Esophagus (tissue), 2 donors: ENCODE results near the gene ODAD4. TPM values are rescaled to one million over a fixed set of nuclear protein-coding genes. Genes with fewer than 3 reads are reported as not detected.
"Not testable (repeated sequence)": the region's sequence is repeated elsewhere in the genome, so short reads cannot be mapped to it uniquely, and the experiment has no call there.

ENCODE experiments used
- H3K27ac ChIP-seq, 2 donors: one replicate each; pipeline ENCODE4 v1.5.1; 2013; ENCODE audit warnings: low read depth in 2 of 2, mild to moderate bottlenecking in 2 of 2, inconsistent platforms in 1 of 2, low read length in 1 of 2, moderate library complexity in 1 of 2
- H3K27me3 ChIP-seq, 2 donors: one replicate each; pipeline ENCODE4 v1.6.1; 2013; ENCODE audit warnings: low read length in 2 of 2, control low read depth in 1 of 2, mild to moderate bottlenecking in 1 of 2; ENCODE audit not compliant: insufficient read depth in 2 of 2, control insufficient read depth in 1 of 2
- H3K36me3 ChIP-seq, 2 donors: one replicate each; pipeline ENCODE4 v1.6.1; 2013; ENCODE audit warnings: low read length in 1 of 2; ENCODE audit not compliant: control insufficient read depth in 2 of 2, insufficient read depth in 2 of 2
- H3K4me1 ChIP-seq, 2 donors: one replicate each; pipeline ENCODE4 v1.6.1; 2013; ENCODE audit warnings: low read length in 1 of 2; ENCODE audit not compliant: control insufficient read depth in 2 of 2, insufficient read depth in 2 of 2
- H3K4me3 ChIP-seq, 2 donors: one replicate each; pipeline ENCODE4 v1.5.1; 2013; ENCODE audit warnings: low read length in 2 of 2, mild to moderate bottlenecking in 2 of 2, low read depth in 1 of 2, moderate library complexity in 1 of 2
- H3K9me3 ChIP-seq, 2 donors: one replicate each; pipeline ENCODE4 v1.6.1; 2013; ENCODE audit warnings: mild to moderate bottlenecking in 2 of 2, low read depth in 1 of 2, low read length in 1 of 2, moderate library complexity in 1 of 2; ENCODE audit not compliant: control insufficient read depth in 2 of 2, insufficient read depth in 1 of 2
- WGBS, 2 donors: extraction: QIAGEN DNeasy Blood & Tissue Kit; methylation state at CpG; one replicate each; pipeline ENCODE4 v1.1.7; 2013; 5-methylcytosine and 5-hydroxymethylcytosine counted together
- polyA plus RNA-seq, 2 donors: library from polyadenylated mRNA; stranded (reverse); fragments of 200-250 nt; gene quantifications; one replicate each; pipeline ENCODE4 v1.2.3, GENCODE V29; 2013
- donor health status: healthy with polysubstance abuse.
- donor health status: Bipolar disorder and iron deficiency.

Gene ODAD4
- polyA plus RNA-seq, 2 donors, result 0.18 to 0.31 TPM

DNA sequence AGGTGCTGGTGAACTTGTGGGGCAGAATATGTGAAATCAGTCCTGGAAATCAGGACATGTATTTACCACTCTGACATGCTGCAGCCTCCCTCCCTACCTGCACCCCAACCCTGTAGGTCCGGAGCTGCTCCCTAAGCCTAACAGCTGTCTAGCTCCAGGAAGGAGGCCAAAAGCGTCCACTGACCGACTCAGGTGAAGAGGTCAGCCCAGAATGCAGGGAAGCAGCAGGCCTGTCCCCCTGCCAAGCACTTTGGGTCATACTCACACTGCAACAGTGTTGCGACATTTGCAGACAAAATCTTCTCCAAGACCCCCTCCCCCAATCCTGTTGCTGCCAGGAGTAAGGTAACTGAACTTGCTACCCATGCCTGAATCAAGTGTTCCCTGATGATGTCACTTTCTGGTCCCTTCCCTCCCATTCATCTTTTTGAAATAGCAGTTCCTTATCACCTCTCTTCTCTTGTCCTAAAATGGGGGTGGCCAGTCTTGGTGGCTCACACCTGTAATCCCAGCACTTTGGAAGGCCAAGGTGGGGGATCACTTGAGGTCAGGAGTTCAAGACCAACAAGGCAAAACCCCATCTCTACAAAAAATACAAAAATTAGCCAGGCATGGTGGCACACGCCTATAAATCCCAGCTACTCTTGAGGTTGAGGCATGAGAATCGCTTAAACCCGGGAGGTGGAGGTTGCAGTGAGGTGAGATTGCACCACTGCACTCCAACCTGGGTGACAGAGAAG is 10.4 kb upstream of the ODAD4 start:
- Histone ChIP-seq H3K36me3 (no peaks in the 10 kb centered on the region), H3K27ac (peak overlapping the region; percentile 51 to 81), H3K27me3 (no peaks in the 10 kb centered on the region), H3K9me3 (no peaks in the 10 kb centered on the region), H3K4me1 (peaks cover 0 to 7% of the 10 kb centered on the region in 2 donors), H3K4me3 (no peak overlapping the region)
- WGBS, 2 donors, result 67 to 81% methylated on average over 7 of the region's 7 CpGs

DNA sequence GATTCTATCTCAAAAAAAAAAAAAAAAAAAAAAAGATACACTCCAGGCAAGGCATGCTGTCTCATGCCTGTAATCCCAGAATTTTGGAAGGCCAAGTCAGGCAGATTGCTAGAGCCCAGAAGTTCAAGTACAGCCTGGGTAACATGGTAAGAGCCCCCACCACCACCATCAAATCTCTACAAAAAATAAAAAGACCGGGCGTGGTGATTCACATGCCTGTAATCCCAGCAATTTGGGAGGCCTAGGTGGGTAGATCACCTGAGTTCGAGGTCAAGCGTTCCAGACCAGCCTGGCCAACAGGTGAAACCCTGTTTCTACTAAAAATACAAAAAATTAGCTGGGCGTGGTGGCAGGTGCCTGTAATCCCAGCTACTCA is 9.8 kb upstream of the ODAD4 start:
- no peaks in the 10 kb centered on the region for H3K36me3 ChIP-seq
- 79 to 98% methylated on average over 5 of the region's 5 CpGs for whole genome bisulfite sequencing, 2 donors
- peaks cover 0 to 7% of the 10 kb centered on the region in 2 donors for H3K4me1 ChIP-seq

DNA sequence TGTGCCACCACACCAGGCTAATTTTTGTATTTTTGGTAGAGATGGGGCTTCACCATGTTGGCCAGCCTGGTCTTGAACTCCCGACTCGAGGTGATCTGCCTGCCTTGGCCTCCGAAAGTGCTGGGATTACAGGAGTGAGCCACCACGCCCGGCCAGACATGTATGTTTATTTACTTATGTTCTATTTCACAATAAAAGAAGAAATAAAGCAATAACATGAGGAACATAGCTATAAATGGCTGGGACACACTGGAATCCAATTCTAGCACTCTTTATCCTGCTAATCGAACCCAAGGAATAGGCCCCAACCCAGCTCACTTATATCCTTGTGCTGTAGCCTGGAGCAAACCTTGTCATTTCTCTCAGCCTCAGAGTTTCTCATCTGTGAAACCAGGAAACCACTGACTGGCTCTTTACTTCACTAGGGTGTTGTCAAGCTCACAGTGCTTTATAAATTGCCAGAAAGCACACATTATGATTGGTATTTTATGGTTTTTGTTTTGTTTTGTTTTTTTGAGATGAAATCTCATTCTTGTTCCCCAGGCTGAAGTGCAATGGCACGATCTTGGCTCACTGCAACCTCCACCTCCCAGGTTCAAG is 4.3 kb upstream of the ODAD4 start:
- Histone ChIP-seq H3K4me3 (no peak overlapping the region), H3K4me1 (peaks cover 0 to under 1% of the 10 kb centered on the region in 2 donors), H3K9me3 (no peaks in the 10 kb centered on the region), H3K27ac (no peak overlapping the region), H3K36me3 (no peaks in the 10 kb centered on the region), H3K27me3 (no peaks in the 10 kb centered on the region)
- 73 to 79% methylated on average over 7 of the region's 7 CpGs for WGBS, 2 donors

More for the DNA sequence above, 9.8 kb upstream of the ODAD4 start:
- Histone ChIP-seq H3K9me3 (no peaks in the 10 kb centered on the region), H3K27me3 (no peaks in the 10 kb centered on the region), H3K27ac (no peak overlapping the region), H3K4me3 (no peak overlapping the region)

DNA sequence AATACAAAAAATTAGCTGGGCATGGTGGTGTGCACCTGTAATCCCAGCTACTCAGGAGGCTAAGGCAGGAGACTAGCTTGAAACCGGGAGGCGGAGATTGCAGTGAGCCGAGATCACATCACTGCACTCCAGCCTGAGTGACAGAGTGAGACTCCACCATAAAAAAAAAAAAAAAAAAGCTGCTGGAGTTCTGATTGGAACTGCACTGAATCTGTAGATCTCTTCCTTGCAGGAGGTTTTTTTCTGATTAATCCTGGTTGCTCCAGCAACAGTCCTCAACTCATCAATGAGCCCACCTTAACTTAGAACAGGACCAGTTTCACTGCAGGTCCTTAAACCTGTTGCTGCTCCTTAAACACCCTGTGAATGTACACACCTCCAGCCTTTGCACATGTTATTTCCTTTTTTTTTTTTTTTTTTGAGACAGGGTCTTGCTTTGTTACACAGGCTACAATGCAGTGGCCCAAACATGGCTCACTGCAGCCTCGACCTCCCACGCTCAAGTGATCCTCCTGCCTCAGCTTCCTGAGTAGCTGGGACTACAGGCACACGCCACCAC is 1.6 kb upstream of the ODAD4 start:
- WGBS, 2 donors, result 80 to 89% methylated on average over 6 of the region's 6 CpGs

DNA sequence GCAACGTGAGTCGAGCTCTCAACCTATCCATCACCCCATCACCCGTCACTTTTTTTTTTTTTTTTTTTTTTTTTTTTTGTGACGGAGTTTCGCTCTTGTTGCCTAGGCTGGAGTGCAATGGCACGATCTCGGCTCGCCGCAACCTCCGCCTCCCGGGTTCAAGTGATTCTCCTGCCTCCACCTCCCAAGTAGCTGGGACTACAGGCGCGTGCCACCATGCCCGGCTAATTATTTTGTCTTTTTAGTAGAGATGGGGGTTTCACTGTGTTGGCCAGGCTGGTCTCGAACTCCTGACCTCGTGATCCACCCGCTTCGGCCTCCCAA is 378 bp downstream of the ODAD4 start:
- WGBS, 2 donors, result 45 to 46% methylated on average over 17 to 18 of the region's 18 CpGs

More for the DNA sequence above, 1.6 kb upstream of the ODAD4 start:
- Histone ChIP-seq H3K4me3 (no peak overlapping the region), H3K9me3 (no peaks in the 10 kb centered on the region), H3K27ac (no peak overlapping the region), H3K27me3 (no peaks in the 10 kb centered on the region), H3K4me1 (peaks cover 0 to 3% of the 10 kb centered on the region in 2 donors), H3K36me3 (no peaks in the 10 kb centered on the region)

DNA sequence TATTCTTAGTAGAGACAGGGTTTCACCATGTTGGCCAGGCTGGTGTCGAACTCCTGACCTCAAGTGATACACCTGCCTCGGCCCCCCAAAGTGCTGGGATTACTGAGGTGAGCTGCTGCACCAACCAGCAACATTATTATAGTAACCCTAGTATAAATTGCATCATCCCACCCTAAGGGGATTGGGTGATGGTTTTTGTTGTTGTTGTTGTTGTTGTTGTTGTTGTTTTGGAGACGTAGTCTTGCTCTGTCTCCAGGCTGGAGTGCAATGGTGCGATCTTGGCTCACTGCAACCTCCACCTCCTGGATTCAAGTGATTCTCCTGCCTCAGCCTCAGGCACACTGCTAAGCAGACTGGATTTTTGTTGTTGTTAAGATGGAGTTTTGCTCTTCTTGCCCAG is 1.3 kb downstream of the ODAD4 start:
- H3K4me1 ChIP-seq, H3K36me3 ChIP-seq, H3K27ac ChIP-seq, H3K9me3 ChIP-seq, H3K27me3 ChIP-seq, H3K4me3 ChIP-seq: not testable (repeated sequence)
- 86 to 92% methylated on average over 4 of the region's 4 CpGs for WGBS, 2 donors

More for the DNA sequence above, 378 bp downstream of the ODAD4 start:
- H3K27me3 ChIP-seq, H3K4me1 ChIP-seq, H3K36me3 ChIP-seq, H3K9me3 ChIP-seq: not testable (repeated sequence)
- peak overlapping the region; percentile 30 to 53 for H3K27ac ChIP-seq
- peak overlapping the region; percentile 39 to 46 for H3K4me3 ChIP-seq

DNA sequence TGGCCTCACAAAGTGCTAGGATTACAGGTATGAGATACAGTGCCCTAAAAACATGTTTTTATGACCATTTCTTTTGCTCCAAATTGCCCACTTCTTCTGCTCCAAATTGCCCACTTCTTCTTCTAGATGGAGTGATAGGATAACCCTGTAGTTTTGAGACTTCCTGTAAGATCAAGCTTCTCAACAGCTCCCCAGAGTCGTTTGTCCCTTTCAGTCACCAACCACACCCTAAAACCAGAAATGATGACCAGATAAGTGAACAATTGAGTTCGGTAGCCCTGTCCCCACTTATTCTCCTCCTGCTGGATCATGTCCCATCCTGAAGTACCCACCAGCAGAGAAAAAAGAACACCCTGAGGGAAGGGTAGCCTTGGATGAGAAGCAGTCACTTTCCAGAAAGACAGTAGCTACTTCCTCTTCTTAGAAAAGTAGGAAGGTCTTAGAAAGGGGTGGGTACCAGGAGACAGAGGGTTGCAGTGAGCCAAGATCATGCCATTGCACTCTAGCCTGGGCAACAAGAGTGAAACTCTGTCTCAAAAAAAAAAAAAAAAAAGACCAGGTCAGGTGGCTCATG is 2.5 kb downstream of the ODAD4 start:
- Histone ChIP-seq H3K36me3 (no peaks in the 10 kb centered on the region), H3K4me1 (peaks cover 0 to 3% of the 10 kb centered on the region in 2 donors), H3K9me3 (no peaks in the 10 kb centered on the region), H3K27me3 (no peaks in the 10 kb centered on the region), H3K27ac (no peak overlapping the region), H3K4me3 (no peak overlapping the region)
- WGBS, 2 donors, result 33 to 35% methylated on average over 2 of the region's 2 CpGs

DNA sequence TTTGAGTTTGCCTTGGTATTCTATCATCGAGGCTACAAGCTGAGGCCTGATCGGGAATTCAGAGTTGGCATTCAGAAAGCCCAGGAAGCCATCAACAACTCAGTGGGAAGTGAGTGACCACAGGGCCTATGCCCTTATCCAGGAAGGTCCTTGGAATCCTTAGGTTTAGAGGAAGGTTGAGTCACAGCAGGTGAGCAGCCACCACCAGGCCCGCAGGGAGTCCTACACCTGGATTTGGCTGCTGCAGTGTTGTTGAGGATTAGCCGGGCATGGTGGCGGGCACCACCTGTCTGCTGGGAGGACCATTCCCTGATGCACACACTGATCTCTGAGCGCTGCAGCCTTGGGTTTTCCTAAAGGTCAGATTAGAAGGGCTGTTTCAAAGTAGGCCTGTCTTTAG is 5.2 kb downstream of the ODAD4 start:
- 91 to 95% methylated on average over 6 of the region's 6 CpGs for WGBS, 2 donors

DNA sequence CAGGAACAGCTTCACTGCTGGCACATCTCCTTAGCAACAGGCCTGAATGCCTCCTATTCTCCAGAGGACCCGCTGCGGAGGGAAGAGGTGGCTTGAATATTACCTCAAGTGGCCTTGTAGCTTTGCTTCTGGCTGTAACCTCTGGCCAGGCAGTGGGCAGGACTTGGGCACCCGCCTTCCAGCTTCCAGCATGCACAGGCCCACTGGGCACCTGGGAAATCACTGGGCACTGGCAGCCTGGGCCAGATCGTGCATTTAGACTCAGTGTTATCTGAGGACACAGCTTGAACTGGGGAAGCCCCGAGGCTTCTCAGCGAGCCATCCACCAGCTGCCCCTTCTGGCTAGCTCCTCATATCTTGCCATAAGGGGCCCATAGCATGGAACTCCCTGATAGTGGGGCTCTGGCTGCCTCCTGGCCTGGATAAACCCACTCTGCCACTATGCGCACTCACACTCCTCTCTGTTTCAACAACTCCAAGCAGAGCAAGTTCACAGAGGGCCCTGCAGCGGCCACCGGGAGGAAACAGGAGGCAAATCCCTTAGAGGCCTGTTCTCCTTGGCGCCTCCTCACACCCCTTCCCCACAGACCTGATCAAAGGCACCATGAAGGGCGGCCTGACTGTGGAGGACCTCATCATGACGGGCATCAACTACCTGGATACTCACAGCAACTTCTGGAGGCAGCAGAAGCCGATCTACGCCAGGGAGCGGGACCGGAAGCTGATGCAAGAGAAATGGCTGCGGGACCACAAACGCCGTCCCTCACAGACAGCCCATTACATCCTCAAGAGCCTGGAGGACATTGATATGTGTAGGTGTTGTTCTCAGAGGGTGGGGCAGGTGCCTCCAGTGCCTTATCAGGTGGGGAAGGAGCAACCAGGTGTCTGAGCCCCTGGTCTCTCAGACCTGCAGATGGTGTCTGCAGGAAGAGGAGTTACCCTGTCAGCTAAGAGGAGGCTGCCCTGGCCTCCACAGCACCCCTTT is 7.8 kb downstream of the ODAD4 start:
- Histone ChIP-seq H3K4me1 (no peaks in the 10 kb centered on the region), H3K27ac (no peak overlapping the region), H3K36me3 (no peaks in the 10 kb centered on the region), H3K4me3 (no peak overlapping the region), H3K9me3 (no peaks in the 10 kb centered on the region), H3K27me3 (no peaks in the 10 kb centered on the region)
- WGBS, 2 donors, result 88 to 92% methylated on average over 19 of the region's 19 CpGs

More for the DNA sequence above, 5.2 kb downstream of the ODAD4 start:
- H3K4me3 ChIP-seq, result no peak overlapping the region
- H3K27me3 ChIP-seq, result no peaks in the 10 kb centered on the region
- no peak overlapping the region for H3K27ac ChIP-seq
- no peaks in the 10 kb centered on the region for H3K36me3 ChIP-seq
- peaks cover 0 to 3% of the 10 kb centered on the region in 2 donors for H3K4me1 ChIP-seq
- H3K9me3 ChIP-seq, result no peaks in the 10 kb centered on the region
